ENCODE data around the gene ZBTB7C.
"Not testable (repeated sequence)": the region's sequence is repeated elsewhere in the genome, so short reads cannot be mapped to it uniquely, and the experiment has no call there.

GRCh38 chr18:48284011-48284410, 125.2 kb downstream of the ZBTB7C start:
- not testable (repeated sequence) for TF ChIP-seq POLR2AphosphoS5 (IDR thresholded peaks at IDR 0.05; ENCODE audit: low read depth, low read length); POLR2A (IDR thresholded peaks at IDR 0.05; ENCODE audit: low read depth, low read length); TAF1 (IDR thresholded peaks at IDR 0.05; ENCODE audit: low read depth, low read length); PAX5 (IDR thresholded peaks at IDR 0.05; ENCODE audit: insufficient read depth, low read length, severe bottlenecking)

Data from GM12891 (cell line).